CD4-positive, alpha-beta memory T cell (primary cell): ENCODE measurements around the gene ADAMTSL3. TPM values are rescaled to one million over a fixed set of nuclear protein-coding genes. Genes with fewer than 3 reads are reported as not detected.

Experiments used
- CTCF ChIA-PET: fragments of 350-600 bp; sonication (Branson Sonifier 250); formaldehyde crosslinking; loops from one replicate; lab custom pipeline; 2021; ENCODE audit warnings: inconsistent platforms; ENCODE audit not compliant: partially characterized antibody; lab: Charles Lee
- POLR2A ChIA-PET: fragments of 350-600 bp; sonication (Branson Sonifier 250); formaldehyde crosslinking; loops from one replicate; lab custom pipeline; 2021; ENCODE audit not compliant: partially characterized antibody; lab: Charles Lee
- DNase-seq, 5 donors: peaks; one replicate each; pipeline versions ENCODE4 v3.0.0 to v3.0.0-alpha.2; 2020 to 2022; ENCODE audit warnings: mixed read lengths in 1 of 5
- H3K27ac ChIP-seq: one replicate; pipeline ENCODE4 v1.7.0; 2013; ENCODE audit warnings: low read depth, low read length
- H3K27me3 ChIP-seq: 2 replicates; pipeline ENCODE4 v1.7.0; 2013; ENCODE audit warnings: mild to moderate bottlenecking, low read length, moderate library complexity; ENCODE audit not compliant: insufficient read depth
- H3K36me3 ChIP-seq: 2 replicates; pipeline ENCODE4 v1.7.0; 2013; ENCODE audit warnings: mild to moderate bottlenecking, low read length, moderate library complexity; ENCODE audit not compliant: insufficient read depth
- H3K4me1 ChIP-seq: 2 replicates; pipeline ENCODE4 v1.7.0; 2013; ENCODE audit warnings: mild to moderate bottlenecking, low read length, moderate library complexity; ENCODE audit not compliant: insufficient read depth
- H3K4me3 ChIP-seq, 2 donors: one replicate each; pipeline ENCODE4 v1.7.0; 2013; ENCODE audit warnings: low read length in 2 of 2, mild to moderate bottlenecking in 1 of 2
- H3K9me3 ChIP-seq, 2 donors: one replicate each; pipeline ENCODE4 v1.7.0; 2013; ENCODE audit warnings: low read length in 2 of 2, control low read depth in 1 of 2; ENCODE audit not compliant: control insufficient read depth in 1 of 2
- H3K27ac Mint-ChIP-seq, 7 donors: one replicate each; pipeline ENCODE4 v1.8.0; 2020 to 2021; ENCODE audit warnings: mixed read lengths in 7 of 7, mild to moderate bottlenecking in 6 of 7, inconsistent platforms in 3 of 7, moderate library complexity in 3 of 7
- H3K27me3 Mint-ChIP-seq, 2 donors: one replicate each; pipeline ENCODE4 v1.8.0; 2020 to 2021; ENCODE audit warnings: mixed read lengths in 2 of 2
- H3K36me3 Mint-ChIP-seq, 2 donors: one replicate each; pipeline ENCODE4 v1.8.0; 2020 to 2021; ENCODE audit warnings: mixed read lengths in 2 of 2, inconsistent platforms in 1 of 2, mild to moderate bottlenecking in 1 of 2
- H3K4me1 Mint-ChIP-seq, 4 donors: one replicate each; pipeline ENCODE4 v1.8.0; 2020 to 2021; ENCODE audit warnings: mixed read lengths in 4 of 4, mild to moderate bottlenecking in 1 of 4
- H3K4me3 Mint-ChIP-seq, 8 donors: one replicate each; pipeline ENCODE4 v1.8.0; 2020 to 2021; ENCODE audit warnings: mixed read lengths in 8 of 8, mild to moderate bottlenecking in 7 of 8, moderate library complexity in 6 of 8, inconsistent platforms in 3 of 8
- H3K9me3 Mint-ChIP-seq, 8 donors: one replicate each; pipeline ENCODE4 v1.8.0; 2020 to 2021; ENCODE audit warnings: mixed read lengths in 8 of 8, mild to moderate bottlenecking in 5 of 8, inconsistent platforms in 3 of 8, moderate library complexity in 1 of 8
- intact Hi-C: fragments of 100-400 bp; cut with micrococcal nuclease; formaldehyde crosslinking; loops from one replicate; pipeline ENCODE4 v1.15.1; 2023
- polyA plus RNA-seq, 2 donors: library from polyadenylated mRNA; unstranded; fragments of 300-500 nt; fragmentation: Illumina TruSeq; gene quantifications; one replicate each; pipeline ENCODE4 v1.2.3, GENCODE V29; 2021
- total RNA-seq, 2 experiments: library from RNA; stranded (reverse); gene quantifications; one replicate each; pipeline ENCODE4 v1.2.3, GENCODE V29; 2021

The ADAMTSL3 gene
- total and polyA plus RNA-seq, 4 experiments from 2014 or later: not detected

- intact Hi-C loops: no loop called here
- ChIA-PET POLR2A (no interaction called here), CTCF (no interaction called here)
- no peak for DNase-seq
- Histone ChIP-seq H3K9me3 (no peaks in the 10 kb centered on the region), H3K4me1 (peaks cover 4% of the 10 kb centered on the region), H3K27ac (no peak overlapping the region), H3K27me3 (no peaks in the 10 kb centered on the region), H3K36me3 (no peaks in the 10 kb centered on the region), H3K4me3 (no peak overlapping the region)
- H3K4me1 Mint-ChIP-seq: no peaks in the 10 kb centered on the region
- H3K36me3 Mint-ChIP-seq: no peaks in the 10 kb centered on the region
- H3K4me3 Mint-ChIP-seq: no peak overlapping the region
- H3K27ac Mint-ChIP-seq: no peak overlapping the region
- H3K9me3 Mint-ChIP-seq: peaks cover 0 to 17% (median 7%) of the 10 kb centered on the region in 8 donors
- H3K27me3 Mint-ChIP-seq: no peaks in the 10 kb centered on the region
Observed at GRCh38 chr15:83930392-83931212, 276.7 kb downstream of the ADAMTSL3 start.

- Histone ChIP-seq H3K9me3 (no peaks in the 10 kb centered on the region), H3K27me3 (no peaks in the 10 kb centered on the region), H3K27ac (no peak overlapping the region), H3K4me1 (no peaks in the 10 kb centered on the region), H3K4me3 (no peak overlapping the region), H3K36me3 (no peaks in the 10 kb centered on the region)
- ChIA-PET CTCF (no interaction called here), POLR2A (no interaction called here)
- no peaks in the 10 kb centered on the region for H3K4me1 Mint-ChIP-seq
- intact Hi-C loops: no loop called here
- DNase-seq: no peak
- no peak overlapping the region for H3K27ac Mint-ChIP-seq
- no peaks in the 10 kb centered on the region for H3K36me3 Mint-ChIP-seq
- H3K4me3 Mint-ChIP-seq: no peak overlapping the region
- H3K9me3 Mint-ChIP-seq: peaks cover 0 to 17% (median 7%) of the 10 kb centered on the region in 8 donors
- peaks cover 0 to 2% of the 10 kb centered on the region in 2 donors for H3K27me3 Mint-ChIP-seq
Observed at GRCh38 chr15:83935774-83936173, 281.9 kb downstream of the ADAMTSL3 start.

- no peaks in the 10 kb centered on the region for H3K4me1 Mint-ChIP-seq
- H3K4me3 ChIP-seq: no peak overlapping the region
- peaks cover 0 to 2% (median 0%) of the 10 kb centered on the region in 8 donors for H3K9me3 Mint-ChIP-seq
- no peak overlapping the region for H3K27ac Mint-ChIP-seq
- no peaks in the 10 kb centered on the region for H3K36me3 ChIP-seq
- no peak overlapping the region for H3K27ac ChIP-seq
- POLR2A ChIA-PET: no interaction called here
- CTCF ChIA-PET: no interaction called here
- no peaks in the 10 kb centered on the region for H3K4me1 ChIP-seq
- no peaks in the 10 kb centered on the region for H3K9me3 ChIP-seq
- no peaks in the 10 kb centered on the region for H3K36me3 Mint-ChIP-seq
- intact Hi-C loops: no loop called here
- H3K27me3 ChIP-seq: no peaks in the 10 kb centered on the region
- H3K4me3 Mint-ChIP-seq: no peak overlapping the region
- DNase-seq: no peak
- H3K27me3 Mint-ChIP-seq: peaks cover 2 to 3% of the 10 kb centered on the region in 2 donors
Observed at GRCh38 chr15:83940136-83940535, 286.2 kb downstream of the ADAMTSL3 start.

- Mint-ChIP-seq H3K4me1 (no peaks in the 10 kb centered on the region), H3K9me3 (peaks cover 0 to 2% (median 0%) of the 10 kb centered on the region in 8 donors), H3K4me3 (no peak overlapping the region), H3K27ac (no peak overlapping the region), H3K36me3 (no peaks in the 10 kb centered on the region), H3K27me3 (peaks cover 2 to 3% of the 10 kb centered on the region in 2 donors)
- Histone ChIP-seq H3K4me3 (no peak overlapping the region), H3K36me3 (no peaks in the 10 kb centered on the region), H3K9me3 (no peaks in the 10 kb centered on the region), H3K27me3 (no peaks in the 10 kb centered on the region), H3K27ac (no peak overlapping the region), H3K4me1 (no peaks in the 10 kb centered on the region)
- intact Hi-C loops: no loop called here
- POLR2A ChIA-PET: no interaction called here
- CTCF ChIA-PET: no interaction called here
- DNase-seq: no peak
Observed at GRCh38 chr15:83943043-83943442, 289.1 kb downstream of the ADAMTSL3 start.

GRCh38 chr15:83943849-83944404 lies 290.0 kb downstream of the ADAMTSL3 start:
- CTCF ChIA-PET: no interaction called here
- POLR2A ChIA-PET: no interaction called here
- Mint-ChIP-seq H3K27ac (no peak overlapping the region), H3K36me3 (no peaks in the 10 kb centered on the region), H3K4me1 (no peaks in the 10 kb centered on the region), H3K4me3 (no peak overlapping the region), H3K9me3 (peaks cover 0 to 2% (median 0%) of the 10 kb centered on the region in 8 donors), H3K27me3 (peaks cover 2 to 3% of the 10 kb centered on the region in 2 donors)
- H3K9me3 ChIP-seq: no peaks in the 10 kb centered on the region
- no peak overlapping the region for H3K4me3 ChIP-seq
- H3K36me3 ChIP-seq: no peaks in the 10 kb centered on the region
- no peak overlapping the region for H3K27ac ChIP-seq
- no peaks in the 10 kb centered on the region for H3K4me1 ChIP-seq
- intact Hi-C loops: no loop called here
- H3K27me3 ChIP-seq: no peaks in the 10 kb centered on the region
- no peak for DNase-seq

- Histone ChIP-seq H3K36me3 (no peaks in the 10 kb centered on the region), H3K27ac (no peak overlapping the region), H3K9me3 (no peaks in the 10 kb centered on the region), H3K27me3 (no peaks in the 10 kb centered on the region), H3K4me1 (no peaks in the 10 kb centered on the region), H3K4me3 (no peak overlapping the region)
- peaks cover 1 to 6% of the 10 kb centered on the region in 2 donors for H3K27me3 Mint-ChIP-seq
- no peak overlapping the region for H3K4me3 Mint-ChIP-seq
- no peak for DNase-seq
- no peaks in the 10 kb centered on the region for H3K36me3 Mint-ChIP-seq
- intact Hi-C loops: no loop called here
- H3K4me1 Mint-ChIP-seq: no peaks in the 10 kb centered on the region
- CTCF ChIA-PET: no interaction called here
- peaks cover 0 to 8% (median 2%) of the 10 kb centered on the region in 8 donors for H3K9me3 Mint-ChIP-seq
- POLR2A ChIA-PET: no interaction called here
- no peak overlapping the region for H3K27ac Mint-ChIP-seq
Observed at GRCh38 chr15:83947156-83947555, 293.2 kb downstream of the ADAMTSL3 start.

GRCh38 chr15:83954506-83954905 lies 300.6 kb downstream of the ADAMTSL3 start:
- Histone ChIP-seq H3K4me3 (no peak overlapping the region), H3K36me3 (no peaks in the 10 kb centered on the region), H3K27me3 (no peaks in the 10 kb centered on the region), H3K9me3 (no peaks in the 10 kb centered on the region), H3K27ac (no peak overlapping the region), H3K4me1 (no peaks in the 10 kb centered on the region)
- Mint-ChIP-seq H3K36me3 (no peaks in the 10 kb centered on the region), H3K4me1 (no peaks in the 10 kb centered on the region), H3K27me3 (peaks cover 3% of the 10 kb centered on the region in 2 donors), H3K4me3 (no peak overlapping the region), H3K27ac (no peak overlapping the region), H3K9me3 (peaks cover 0 to 8% (median 3%) of the 10 kb centered on the region in 8 donors)
- POLR2A ChIA-PET: no interaction called here
- intact Hi-C loops: no loop called here
- DNase-seq: no peak
- CTCF ChIA-PET: no interaction called here
